GM19324 (cell line): ENCODE data around the gene FRMD8.
A peak's percentile ranks its signal among the peaks of the same experiment; 100 is the strongest.
"Not testable (repeated sequence)": the region's sequence is repeated elsewhere in the genome, so short reads cannot be mapped to it uniquely, and the experiment has no call there.

ENCODE experiments used
- ATAC-seq: cut with Tn5 transposase; IDR thresholded peaks from one replicate; pipeline ENCODE4 v1.9.1; 2021; ENCODE audit warnings: mild to moderate bottlenecking, moderate library complexity; ENCODE audit not compliant: unreplicated experiment, low FRiP score

Gene FRMD8

GRCh38 chr11:65412271-65413076 lies 26.0 kb downstream of the FRMD8 start:
- no peak for ATAC-seq

GRCh38 chr11:65413077-65413664 lies 26.7 kb downstream of the FRMD8 start:
- not testable (repeated sequence) for ATAC-seq

GRCh38 chr11:65414776-65415498 lies 28.5 kb downstream of the FRMD8 start:
- no peak for ATAC-seq

DNA sequence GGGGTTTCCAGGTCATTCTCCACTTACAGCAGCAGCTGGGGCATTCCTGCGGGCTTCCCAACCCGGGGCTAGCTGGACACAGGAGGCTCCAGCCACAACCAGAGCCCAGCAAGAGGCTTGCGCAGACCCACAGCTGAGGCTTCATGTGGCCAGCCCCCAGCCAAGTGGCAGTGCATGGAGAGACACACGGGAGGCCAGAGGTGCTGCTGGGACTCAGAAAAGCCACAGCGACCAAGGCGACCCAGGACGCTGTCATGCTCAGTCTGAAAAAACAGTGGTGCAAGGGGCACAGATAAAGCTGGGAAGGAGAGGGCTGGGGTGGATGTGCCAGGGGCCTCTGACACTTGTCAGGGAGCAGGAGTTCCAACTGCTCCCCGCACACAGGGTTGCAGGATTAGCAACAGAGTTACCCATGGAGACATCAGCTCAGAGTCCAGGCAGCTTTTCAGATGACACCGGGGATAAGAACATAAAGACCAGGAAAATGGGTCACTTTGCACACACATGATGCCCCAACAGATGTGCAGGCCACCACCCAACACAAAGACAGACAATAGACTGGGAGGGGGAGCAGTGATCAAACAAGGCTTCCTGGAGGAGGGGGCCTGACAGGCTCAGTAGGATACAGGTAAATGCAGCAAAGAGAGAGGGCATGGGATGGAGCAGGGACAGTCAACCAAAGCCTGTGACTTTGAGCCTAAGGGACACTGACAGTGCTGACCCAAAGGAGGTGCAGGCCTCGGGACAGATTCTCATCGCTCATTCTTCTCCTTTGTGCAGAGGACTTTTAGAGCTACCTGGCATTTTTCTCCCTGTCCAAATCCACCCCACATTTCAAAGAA lies 29.3 kb downstream of the FRMD8 start:
- ATAC-seq: no peak

DNA sequence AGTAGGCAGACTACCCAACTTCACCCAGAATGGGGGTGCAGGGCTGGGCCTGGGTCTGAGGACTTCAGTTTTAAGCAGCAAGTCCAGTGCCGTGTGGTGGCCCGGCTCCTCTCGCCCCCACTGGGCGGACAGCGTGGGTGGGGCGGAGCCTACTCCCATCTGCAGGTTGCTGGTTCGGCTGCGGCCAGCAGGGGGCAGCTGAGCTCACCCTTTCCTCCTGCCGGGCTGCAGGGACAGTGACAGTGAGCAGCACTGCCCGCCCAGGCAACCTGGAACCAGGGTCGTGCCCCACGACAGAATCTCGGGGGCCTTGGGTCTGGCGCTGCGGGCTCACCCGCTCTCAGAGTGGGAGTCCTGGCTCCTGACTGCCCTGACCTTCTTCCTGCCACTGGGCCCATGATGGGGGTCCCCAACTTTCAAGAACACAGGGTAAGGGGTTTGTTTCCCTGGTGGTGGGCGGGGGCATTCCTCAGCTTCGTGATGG lies 29.9 kb downstream of the FRMD8 start:
- no peak for ATAC-seq

DNA sequence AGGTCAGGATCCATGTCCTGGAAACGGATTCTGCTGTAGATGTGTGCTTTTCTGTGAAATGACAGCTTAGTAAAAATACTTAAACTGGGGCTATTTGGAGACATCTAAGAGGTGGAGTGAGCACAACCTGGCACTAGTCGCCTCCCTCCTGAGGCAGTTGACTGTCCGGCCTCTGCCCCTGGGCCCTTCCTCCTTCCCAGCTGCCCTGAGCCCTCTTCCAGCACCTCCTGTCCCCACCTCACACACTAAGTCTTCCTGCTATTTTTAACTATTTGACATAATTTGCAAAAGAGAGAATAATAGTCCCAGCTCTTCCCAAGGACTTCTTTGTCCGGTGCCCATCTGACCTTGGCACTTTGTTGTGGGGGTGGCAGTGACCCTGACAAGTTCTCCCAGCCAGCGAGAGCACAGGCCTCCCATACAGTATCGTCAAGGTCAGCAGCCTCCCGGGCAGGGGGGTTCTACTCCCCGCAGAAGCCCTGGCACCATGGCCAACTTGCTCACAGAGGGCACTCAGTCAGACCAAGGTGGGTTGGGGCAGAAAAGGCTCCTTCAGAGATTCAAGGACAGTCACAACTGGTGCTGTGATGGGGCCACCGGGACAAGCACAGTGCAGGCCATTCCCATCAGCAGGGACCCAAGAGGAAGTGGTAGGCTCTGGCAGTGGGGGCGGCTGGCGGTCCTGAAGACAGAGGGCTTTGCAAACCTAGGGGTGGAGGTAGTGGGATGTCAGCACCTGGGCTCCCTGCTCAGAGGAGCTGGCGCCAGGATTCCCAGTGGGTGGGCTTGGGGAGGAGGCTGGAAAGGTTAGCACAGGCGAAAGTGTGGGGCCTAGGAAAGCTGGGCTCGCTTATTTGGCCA lies 30.6 kb downstream of the FRMD8 start:
- ATAC-seq: no peak

GRCh38 chr11:65417702-65418430 lies 31.4 kb downstream of the FRMD8 start:
- ATAC-seq: no peak

- ATAC-seq: no peak
Measured at GRCh38 chr11:65418431-65418680, 31.9 kb downstream of the FRMD8 start.

GRCh38 chr11:65418681-65419459 lies 32.4 kb downstream of the FRMD8 start:
- peak; percentile 35 for ATAC-seq

- ATAC-seq: no peak
Measured at GRCh38 chr11:65419460-65419771, 33.0 kb downstream of the FRMD8 start.

- ATAC-seq: no peak
Measured at GRCh38 chr11:65419772-65420481, 33.5 kb downstream of the FRMD8 start.

DNA sequence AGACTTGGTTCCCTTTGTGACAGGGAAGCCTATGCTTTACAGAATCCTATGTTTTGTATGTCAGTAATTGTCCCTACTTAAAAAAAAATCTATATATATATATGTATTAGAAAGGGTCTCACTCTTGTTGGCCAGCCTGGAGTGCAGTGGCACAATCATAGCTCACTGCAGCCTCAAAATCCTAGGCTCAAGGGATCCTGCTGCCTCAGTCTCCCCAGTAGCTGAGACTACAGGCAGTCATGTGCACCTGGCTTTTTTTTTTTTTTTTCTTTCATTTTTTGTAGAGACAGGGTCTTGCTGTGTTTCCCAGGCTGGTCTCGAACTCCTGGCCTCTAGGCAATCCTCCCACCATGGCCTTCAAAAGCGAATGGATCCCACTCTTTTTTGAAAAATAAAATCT lies 34.1 kb downstream of the FRMD8 start:
- no peak for ATAC-seq

GRCh38 chr11:65420979-65421793 lies 34.7 kb downstream of the FRMD8 start:
- ATAC-seq: no peak

DNA sequence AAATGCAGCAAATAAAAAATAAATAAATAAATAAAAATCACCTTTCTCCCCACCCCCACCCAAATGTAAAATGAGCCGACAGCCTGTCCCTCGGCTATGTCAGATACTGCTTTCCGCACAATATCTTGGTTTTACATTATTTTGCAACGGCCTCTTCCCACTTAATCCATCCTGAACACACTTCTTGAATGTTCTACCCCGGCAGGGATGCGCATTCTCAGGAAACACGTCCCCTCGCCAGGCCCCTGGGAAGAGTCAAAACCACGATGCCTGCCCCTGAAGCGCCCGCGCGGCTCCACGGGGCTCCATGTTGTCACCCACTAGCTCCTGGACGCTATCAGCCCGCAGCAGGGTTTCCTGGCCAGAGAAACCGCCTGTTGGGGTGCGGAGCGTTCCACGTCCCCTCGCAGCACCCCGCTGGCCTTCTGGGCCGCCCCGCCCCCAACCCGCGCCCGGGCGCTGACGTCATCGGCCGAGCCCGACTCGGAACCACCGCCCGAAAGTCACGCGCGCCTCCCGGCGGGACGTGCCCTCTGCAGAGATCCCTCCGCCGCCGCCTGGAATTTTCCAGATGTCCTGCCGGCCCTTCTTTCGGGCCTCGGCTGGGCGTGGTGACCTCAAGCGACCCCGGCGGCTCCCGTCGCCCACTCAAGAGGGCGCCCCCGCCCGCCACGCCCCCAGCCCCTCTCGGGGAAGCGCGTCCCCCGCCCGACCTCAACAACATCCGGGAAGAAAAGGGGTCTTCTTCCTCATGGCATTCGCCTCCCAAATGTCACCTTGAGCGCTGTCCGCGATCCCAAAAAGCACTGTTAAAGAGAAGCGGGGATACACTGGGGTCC lies 35.6 kb downstream of the FRMD8 start:
- ATAC-seq: peak; percentile 41

DNA sequence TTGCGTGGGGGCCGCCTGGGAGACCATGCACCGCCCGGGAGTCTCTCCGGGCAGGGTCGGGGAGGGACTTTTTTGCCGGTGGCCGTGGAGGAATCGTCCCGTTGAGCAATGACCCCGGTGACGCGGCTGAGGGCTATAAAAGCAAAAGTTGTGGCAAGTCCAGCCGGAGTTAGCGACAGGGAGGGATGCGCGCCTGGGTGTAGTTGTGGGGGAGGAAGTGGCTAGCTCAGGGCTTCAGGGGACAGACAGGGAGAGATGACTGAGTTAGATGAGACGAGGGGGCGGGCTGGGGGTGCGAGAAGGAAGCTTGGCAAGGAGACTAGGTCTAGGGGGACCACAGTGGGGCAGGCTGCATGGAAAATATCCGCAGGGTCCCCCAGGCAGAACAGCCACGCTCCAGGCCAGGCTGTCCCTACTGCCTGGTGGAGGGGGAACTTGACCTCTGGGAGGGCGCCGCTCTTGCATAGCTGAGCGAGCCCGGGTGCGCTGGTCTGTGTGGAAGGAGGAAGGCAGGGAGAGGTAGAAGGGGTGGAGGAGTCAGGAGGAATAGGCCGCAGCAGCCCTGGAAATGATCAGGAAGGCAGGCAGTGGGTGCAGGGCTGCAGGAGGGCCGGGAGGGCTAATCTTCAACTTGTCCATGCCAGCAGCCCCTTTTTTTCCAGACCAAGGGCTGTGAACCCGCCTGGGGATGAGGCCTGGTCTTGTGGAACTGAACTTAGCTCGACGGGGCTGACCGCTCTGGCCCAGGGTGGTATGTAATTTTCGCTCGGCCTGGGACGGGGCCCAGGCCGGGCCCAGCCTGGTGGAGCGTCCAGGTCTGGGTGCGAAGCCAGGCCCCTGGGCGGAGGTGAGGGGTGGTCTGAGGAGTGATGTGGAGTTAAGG lies 36.4 kb downstream of the FRMD8 start, which contains the start of gene NEAT1:
Gene NEAT1, plus strand, starts transcription at position 166 of the 883 bp plus-strand sequence.
- ATAC-seq: no peak
